HG02981 (cell line): ENCODE results near the gene HHAT.
"Not testable (repeated sequence)": the region's sequence is repeated elsewhere in the genome, so short reads cannot be mapped to it uniquely, and the experiment has no call there.

Source experiments
- ATAC-seq: cut with Tn5 transposase; IDR thresholded peaks from one replicate; pipeline ENCODE4 v1.9.1; 2021; ENCODE audit warnings: mild to moderate bottlenecking, moderate library complexity; ENCODE audit not compliant: unreplicated experiment

Gene HHAT

GRCh38 chr1:210385228-210385627 lies 56.5 kb downstream of the HHAT start:
- ATAC-seq = no peak

GRCh38 chr1:210394281-210394821 lies 65.6 kb downstream of the HHAT start:
- peak; percentile 52 for ATAC-seq

GRCh38 chr1:210396541-210396940 lies 67.8 kb downstream of the HHAT start:
- ATAC-seq = no peak

GRCh38 chr1:210397252-210397651 lies 68.5 kb downstream of the HHAT start:
- no peak for ATAC-seq

- ATAC-seq = no peak
These were observed 69.0 kb downstream of the HHAT start for GRCh38 chr1:210397681-210398080.

GRCh38 chr1:210398466-210398865 lies 69.8 kb downstream of the HHAT start:
- no peak for ATAC-seq

- peak; percentile 83 for ATAC-seq
These were observed 71.5 kb downstream of the HHAT start for GRCh38 chr1:210400043-210400840.

GRCh38 chr1:210402560-210402959 lies 73.9 kb downstream of the HHAT start:
- no peak for ATAC-seq

GRCh38 chr1:210405316-210405715 lies 76.6 kb downstream of the HHAT start:
- ATAC-seq = no peak

- not testable (repeated sequence) for ATAC-seq
These were observed 77.6 kb downstream of the HHAT start for GRCh38 chr1:210406341-210406740.

GRCh38 chr1:210407207-210407886 lies 78.6 kb downstream of the HHAT start:
- ATAC-seq = peak; percentile 71

- peak; percentile 8 for ATAC-seq
These were observed 79.2 kb downstream of the HHAT start for GRCh38 chr1:210407887-210408252.

GRCh38 chr1:210412240-210412639 lies 83.5 kb downstream of the HHAT start:
- ATAC-seq = no peak

- ATAC-seq = no peak
These were observed 85.2 kb downstream of the HHAT start for GRCh38 chr1:210413951-210414350.

- no peak for ATAC-seq
These were observed 87.2 kb downstream of the HHAT start for GRCh38 chr1:210415846-210416448.

GRCh38 chr1:210416681-210417080 lies 88.0 kb downstream of the HHAT start:
- no peak for ATAC-seq

- ATAC-seq = no peak
These were observed 89.2 kb downstream of the HHAT start for GRCh38 chr1:210417881-210418280.

- no peak for ATAC-seq
These were observed 90.4 kb downstream of the HHAT start for GRCh38 chr1:210418863-210419650.

- ATAC-seq = not testable (repeated sequence)
These were observed 98.0 kb downstream of the HHAT start for GRCh38 chr1:210426696-210427095.

- no peak for ATAC-seq
These were observed 100.0 kb downstream of the HHAT start for GRCh38 chr1:210428696-210429095.

- no peak for ATAC-seq
These were observed 105.5 kb downstream of the HHAT start for GRCh38 chr1:210434223-210434622.
